ENCODE results near the gene ANP32A. TPM values are rescaled to one million over a fixed set of nuclear protein-coding genes. Genes with fewer than 3 reads are reported as not detected.

Gene ANP32A
- total and polyA plus RNA-seq, 9 of the 15 experiments (the other 6 are each of a cell fraction or from before 2014, with no cell fraction given), result 13.2 to 656 (median 210) TPM

- TF ChIP-seq RERE (CRISPR knock-in tag; IDR thresholded peaks at IDR 0.05; ENCODE audit: borderline replicate concordance) (no peak), HIVEP1 (CRISPR knock-in tag; IDR thresholded peaks at IDR 0.05) (no peak), THAP12 (CRISPR knock-in tag; IDR thresholded peaks at IDR 0.05) (no peak), NFYB (IDR thresholded peaks at IDR 0.05; ENCODE audit: extremely low read depth, insufficient read length) (no peak), NR0B1 (IDR thresholded peaks at IDR 0.05; ENCODE audit: partially characterized antibody) (no peak), OTX1 (CRISPR knock-in tag; IDR thresholded peaks at IDR 0.05) (no peak), HOXB6 (CRISPR knock-in tag; IDR thresholded peaks at IDR 0.05; ENCODE audit: borderline replicate concordance) (no peak), ZNF57 (CRISPR knock-in tag; IDR thresholded peaks at IDR 0.05) (no peak), SRSF1 (IDR thresholded peaks at IDR 0.05; ENCODE audit: low read depth, low read length) (0 out of 2 replicates have a peak, but pooled peaks have one; percentile 23), KAT8 (IDR thresholded peaks at IDR 0.05; ENCODE audit: low read depth) (no peak), HDAC8 (tag; IDR thresholded peaks at IDR 0.05) (no peak), GABPB1 (CRISPR knock-in tag; IDR thresholded peaks at IDR 0.05) (no peak), PPARD (CRISPR knock-in tag; IDR thresholded peaks at IDR 0.05) (no peak), TOE1 (IDR thresholded peaks at IDR 0.05; ENCODE audit: borderline replicate concordance) (no peak), TOE1 (CRISPR knock-in tag; IDR thresholded peaks at IDR 0.05; ENCODE audit: borderline replicate concordance, low read depth) (no peak), ARID3A (IDR thresholded peaks at IDR 0.05; ENCODE audit: borderline replicate concordance, low read depth, low read length) (no peak)
Observed at GRCh38 chr15:68818769-68819494, 1.8 kb downstream of the ANP32A start (continued).

All from K562 (cell line).